GM12878 (cell line): Measurements from ENCODE around the gene EMC6. TPM values are rescaled to one million over a fixed set of nuclear protein-coding genes. Genes with fewer than 3 reads are reported as not detected.

Source experiments
- ATAC-seq: fragments of 200-7000 bp; cut with Tn5 transposase; 3 replicates; pipeline ENCODE4 v1.9.1; 2020; ENCODE audit warnings: mild to moderate bottlenecking, moderate library complexity
- BruUV-seq: library from RNA; stranded (reverse); fragments of 400-500 nt; replicated peaks from 2 replicates; lab custom pipeline; 2021; lab: Mats Ljungman, UMichigan
- CTCF ChIA-PET: fragments of 300-600 bp; sonication (Branson Sonifier 250); formaldehyde crosslinking; extraction: SDS; loops from one replicate; lab custom pipeline; 2021; ENCODE audit warnings: inconsistent platforms; lab: Yijun Ruan, JAX
- POLR2A ChIA-PET: fragments of 350-600 bp; formaldehyde crosslinking; extraction: SDS; loops from one replicate; lab custom pipeline; 2021; ENCODE audit warnings: inconsistent platforms; lab: Charles Lee
- RAD21 ChIA-PET: fragments of 300-600 bp; sonication (Branson Sonifier 250); formaldehyde crosslinking; loops from one replicate; lab custom pipeline; 2023; ENCODE audit warnings: antibody characterized with exemption; ENCODE audit not compliant: unreplicated experiment; lab: Charles Lee
- SMC1A ChIA-PET: fragments of 300-600 bp; sonication (Branson Sonifier 250); formaldehyde crosslinking; loops from one replicate; lab custom pipeline; 2023; ENCODE audit not compliant: unreplicated experiment, uncharacterized antibody; lab: Charles Lee
- DNase-seq: peaks from one replicate; pipeline ENCODE4 v3.0.0-alpha.2; 2011; ENCODE audit warnings: low read depth, low spot score
- FAIRE-seq: peaks from 3 replicates; lab custom pipeline; 2011; peaks lifted over from hg19 to GRCh38; lab: Jason Lieb, UNC
- H2AFZ ChIP-seq: 2 replicates; pipeline ENCODE4 v1.6.0; 2011; ENCODE audit warnings: low read depth, low read length, control low read depth; ENCODE audit not compliant: control insufficient read depth
- H3K27ac ChIP-seq: 2 replicates; pipeline ENCODE4 v1.5.1; 2011; ENCODE audit warnings: control low read depth; ENCODE audit not compliant: control insufficient read depth, insufficient read depth
- H3K27me3 ChIP-seq, 2 experiments: replicated peaks in 1 of 2; 2 replicates each; pipeline versions ENCODE4 v1.6.0 to v1.6.1; 2011; ENCODE audit warnings: low read length in 1 of 2; ENCODE audit not compliant: control insufficient read depth in 2 of 2, insufficient read depth in 2 of 2
- H3K36me3 ChIP-seq, 2 experiments: 2 replicates each; pipeline ENCODE4 v1.5.1; 2011; ENCODE audit warnings: low read length in 1 of 2; ENCODE audit not compliant: control insufficient read depth in 2 of 2, insufficient read depth in 2 of 2
- H3K4me1 ChIP-seq: 2 replicates; pipeline ENCODE4 v1.6.1; 2011; ENCODE audit warnings: mild to moderate bottlenecking, low read length, moderate library complexity, mixed read lengths; ENCODE audit not compliant: control insufficient read depth, insufficient read depth
- H3K4me2 ChIP-seq: 2 replicates; pipeline ENCODE4 v1.6.0; 2011; ENCODE audit warnings: control low read depth; ENCODE audit not compliant: control insufficient read depth, insufficient read depth
- H3K4me3 ChIP-seq: fragments of 200-600 bp; sonication (generic); 2 replicates; pipeline ENCODE4 v1.5.1; 2016
- H3K79me2 ChIP-seq: 2 replicates; pipeline ENCODE4 v1.6.0; 2011; ENCODE audit warnings: low read length; ENCODE audit not compliant: control insufficient read depth, insufficient read depth
- H3K9ac ChIP-seq: 2 replicates; pipeline ENCODE4 v1.8.0; 2011; ENCODE audit warnings: low read length, control low read depth, mixed read lengths; ENCODE audit not compliant: control insufficient read depth, insufficient read depth
- H3K9me3 ChIP-seq: replicated peaks from 3 replicates; pipeline ENCODE4 v1.5.1; 2011; ENCODE audit warnings: mild to moderate bottlenecking, low read length; ENCODE audit not compliant: control insufficient read depth, insufficient read depth
- H4K20me1 ChIP-seq: 2 replicates; pipeline ENCODE4 v1.6.0; 2011; ENCODE audit not compliant: control insufficient read depth, insufficient read depth
- BHLHE40 ChIP-seq, 2 experiments: fragments of 450-650 bp in 1 of 2; IDR thresholded peaks; 2 replicates each; pipeline ENCODE4 v1.6.1; 2011 to 2017; ENCODE audit warnings: low read depth in 2 of 2, borderline replicate concordance in 1 of 2, improper control_type of control experiment in 1 of 2, low read length in 1 of 2, mild to moderate bottlenecking in 1 of 2
- CHD4 ChIP-seq: fragments of 200-600 bp; sonication (generic); IDR thresholded peaks from 2 replicates; pipeline ENCODE4 v1.6.1; 2016; ENCODE audit warnings: mild to moderate bottlenecking
- CREM ChIP-seq: IDR thresholded peaks from 2 replicates; pipeline ENCODE4 v1.6.1; 2014; ENCODE audit warnings: antibody characterized with exemption, low read depth
- ESRRA ChIP-seq: IDR thresholded peaks from 2 replicates; pipeline ENCODE4 v1.6.1; 2012; ENCODE audit warnings: mild to moderate bottlenecking, low read length, improper control_type of control experiment
- HDAC6 ChIP-seq: fragments of 200-600 bp; sonication (generic); IDR thresholded peaks from one replicate; pipeline ENCODE4 v1.8.0; 2017; ENCODE audit warnings: antibody characterized with exemption; ENCODE audit not compliant: unreplicated experiment
- HDGF ChIP-seq: fragments of 450-650 bp; IDR thresholded peaks from 2 replicates; pipeline ENCODE4 v1.6.1; 2016; ENCODE audit warnings: antibody characterized with exemption
- JUNB ChIP-seq: IDR thresholded peaks from 2 replicates; pipeline ENCODE4 v1.6.1; 2016; ENCODE audit warnings: antibody characterized with exemption, mild to moderate bottlenecking
- NFXL1 ChIP-seq: fragments of 450-650 bp; IDR thresholded peaks from 2 replicates; pipeline ENCODE4 v1.6.1; 2017; ENCODE audit warnings: antibody characterized with exemption, mild to moderate bottlenecking, borderline replicate concordance
- NR2C1 ChIP-seq: fragments of 450-650 bp; IDR thresholded peaks from 2 replicates; pipeline ENCODE4 v1.6.1; 2017; ENCODE audit warnings: antibody characterized with exemption, mild to moderate bottlenecking, moderate library complexity
- PML ChIP-seq: IDR thresholded peaks from 2 replicates; pipeline ENCODE4 v1.6.1; 2012; ENCODE audit warnings: low read length, inconsistent platforms
- RAD51 ChIP-seq: fragments of 450-650 bp; IDR thresholded peaks from 2 replicates; pipeline ENCODE4 v1.6.1; 2016; ENCODE audit warnings: moderate library complexity, mild to moderate bottlenecking, inconsistent platforms
- RB1 ChIP-seq: fragments of 450-650 bp; formaldehyde crosslinking; IDR thresholded peaks from 2 replicates; pipeline ENCODE4 v1.6.1; 2017; ENCODE audit warnings: mild to moderate bottlenecking, borderline replicate concordance
- RBBP5 ChIP-seq: fragments of 200-600 bp; sonication (generic); conservative IDR thresholded peaks from 2 replicates; pipeline ENCODE4 v1.6.1; 2016
- RELA ChIP-seq: fragments of 450-650 bp; IDR thresholded peaks from 2 replicates; pipeline ENCODE4 v1.8.0; 2014; ENCODE audit warnings: borderline replicate concordance; ENCODE audit not compliant: partially characterized antibody
- RUNX3 ChIP-seq: IDR thresholded peaks from 2 replicates; pipeline ENCODE4 v1.6.1; 2012; ENCODE audit warnings: low read length, inconsistent platforms
- SP1 ChIP-seq: IDR thresholded peaks from one replicate; pipeline ENCODE4 v1.6.1; 2011; ENCODE audit warnings: low read depth, low read length
- SPI1 ChIP-seq: IDR thresholded peaks from 2 replicates; pipeline ENCODE4 v1.6.1; 2011; ENCODE audit warnings: low read depth, mild to moderate bottlenecking, low read length, moderate library complexity, borderline replicate concordance; ENCODE audit not compliant: insufficient read depth
- TBL1XR1 ChIP-seq: IDR thresholded peaks from 2 replicates; pipeline ENCODE4 v1.6.1; 2012; ENCODE audit warnings: low read depth, low read length, improper control_type of control experiment
- ZNF217 ChIP-seq: fragments of 450-650 bp; IDR thresholded peaks from 2 replicates; pipeline ENCODE4 v1.6.1; 2017; ENCODE audit warnings: antibody characterized with exemption, mild to moderate bottlenecking
- WGBS: methylation state at CpG from one replicate; pipeline ENCODE4 v1.1.6; 2016; ENCODE audit warnings: low lambda C conversion rate; ENCODE audit not compliant: insufficient replicate concordance, insufficient coverage; ENCODE audit errors: missing lambda C conversion rate; 5-methylcytosine and 5-hydroxymethylcytosine counted together
- in situ Hi-C: fragments of 300-500 bp; cut with MboI; formaldehyde crosslinking; loops from 9 replicates; pipeline ENCODE4 v1.14.3; 2018; ENCODE audit warnings: mixed read lengths
- intact Hi-C: fragments of 100-400 bp; cut with micrococcal nuclease; formaldehyde crosslinking; loops from one replicate; pipeline ENCODE4 v1.14.2; 2022; ENCODE audit not compliant: unreplicated experiment
- polyA plus RNA-seq, 11 experiments: library from polyadenylated mRNA; depleted of rRNA in 4 of 11; unstranded in 6 of 11; stranded (reverse) in 5 of 11; fragments of >200 nt; fragmentation: Nextera tagmentation in 4 of 11; fragmentation: Illumina TruSeq in 1 of 11; extraction: Ambion mirVana in 4 of 11; extraction: Trizol in 1 of 11; gene quantifications; 1 replicate in 1 of 11; 2 replicates in 10 of 11; pipeline versions ENCODE4 v1.2.1 to v1.2.3, GENCODE V29; 2011 to 2016; ENCODE audit warnings: inconsistent platforms in 2 of 11, missing spikeins in 2 of 11, low read depth in 1 of 11
- total RNA-seq, 4 experiments: library from RNA; depleted of rRNA in 3 of 4; stranded (reverse); fragments of >200 nt in 3 of 4; fragmentation: Illumina TruSeq in 1 of 4; extraction: Trizol in 1 of 4; gene quantifications; 2 replicates each; pipeline versions ENCODE4 v1.2.1 to v1.2.3, GENCODE V29; 2013 to 2021

EMC6 gene
- total and polyA plus RNA-seq, 10 of the 15 experiments (the other 5 are each of a cell fraction or from before 2014, with no cell fraction given) = 5.1 to 172 (median 35.9) TPM

DNA sequence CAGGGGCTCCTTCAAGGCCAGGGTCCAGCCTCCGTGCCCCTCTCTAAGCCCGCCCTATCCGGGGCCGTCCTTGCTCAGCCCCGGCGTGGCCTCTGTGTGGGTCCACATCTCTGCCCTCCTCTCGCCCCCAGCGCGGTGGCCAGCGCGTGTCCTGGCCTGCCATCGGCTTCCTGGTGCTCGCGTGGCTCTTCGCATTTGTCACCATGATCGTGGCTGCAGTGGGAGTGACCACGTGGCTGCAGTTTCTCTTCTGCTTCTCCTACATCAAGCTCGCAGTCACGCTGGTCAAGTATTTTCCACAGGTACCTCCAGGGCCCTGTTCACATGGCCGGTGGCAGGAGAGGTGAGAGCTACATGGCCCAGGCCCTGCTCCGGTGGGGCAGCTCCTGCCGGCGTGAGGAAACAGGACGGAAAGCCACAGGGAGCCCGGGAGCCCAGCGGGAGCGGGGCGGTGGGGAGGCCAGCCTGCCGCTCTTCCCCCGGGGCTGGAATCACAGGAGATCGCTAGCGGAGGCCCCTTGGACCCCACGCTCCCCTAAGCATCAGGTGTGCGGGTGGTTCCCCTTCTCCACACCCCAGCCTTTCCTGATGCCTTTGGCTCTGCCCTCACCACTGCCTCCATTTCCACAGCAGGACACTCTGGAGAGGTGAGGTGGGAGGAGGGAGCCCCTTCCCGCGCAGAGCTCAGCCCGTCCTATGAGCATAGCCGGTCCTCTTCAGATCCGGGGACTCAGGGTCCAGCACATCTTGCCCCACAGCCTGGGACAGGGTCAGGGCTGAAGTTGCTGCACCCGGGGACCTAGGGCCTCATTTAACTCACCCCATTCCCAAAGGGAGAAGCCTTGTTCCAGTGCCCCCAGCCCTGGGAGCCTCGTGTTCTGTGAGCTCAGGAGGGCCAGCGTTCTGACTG, 10.5 kb upstream of the EMC6 start:
- Histone ChIP-seq H2AFZ (no peak overlapping the region), H3K79me2 (no peaks in the 10 kb centered on the region), H3K27me3 (no peaks in the 10 kb centered on the region), H3K36me3 (no peaks in the 10 kb centered on the region), H3K9me3 (no peaks in the 10 kb centered on the region), H3K4me1 (no peaks in the 10 kb centered on the region), H4K20me1 (no peaks in the 10 kb centered on the region), H3K4me3 (no peak overlapping the region), H3K9ac (no peak overlapping the region), H3K4me2 (no peak overlapping the region), H3K27ac (no peak overlapping the region)
- 76% methylated on average over 36 of the region's 42 CpGs for WGBS
- POLR2A ChIA-PET = interaction anchor here (0.5 kb wide), 1 partner anchor 112 kb away, joined by 3 read pairs; no protein-coding TSS in a partner anchor
- DNase-seq (no peak), ATAC-seq (no peak), FAIRE-seq (no peak)
- intact Hi-C loops = no loop called here
- CTCF ChIA-PET = no interaction called here
- RAD21 ChIA-PET = no interaction called here
- SMC1A ChIA-PET = no interaction called here
- in situ Hi-C loops = no loop called here
- no peak for TF ChIP-seq TBL1XR1
- BruUV-seq = no TSS peak

DNA sequence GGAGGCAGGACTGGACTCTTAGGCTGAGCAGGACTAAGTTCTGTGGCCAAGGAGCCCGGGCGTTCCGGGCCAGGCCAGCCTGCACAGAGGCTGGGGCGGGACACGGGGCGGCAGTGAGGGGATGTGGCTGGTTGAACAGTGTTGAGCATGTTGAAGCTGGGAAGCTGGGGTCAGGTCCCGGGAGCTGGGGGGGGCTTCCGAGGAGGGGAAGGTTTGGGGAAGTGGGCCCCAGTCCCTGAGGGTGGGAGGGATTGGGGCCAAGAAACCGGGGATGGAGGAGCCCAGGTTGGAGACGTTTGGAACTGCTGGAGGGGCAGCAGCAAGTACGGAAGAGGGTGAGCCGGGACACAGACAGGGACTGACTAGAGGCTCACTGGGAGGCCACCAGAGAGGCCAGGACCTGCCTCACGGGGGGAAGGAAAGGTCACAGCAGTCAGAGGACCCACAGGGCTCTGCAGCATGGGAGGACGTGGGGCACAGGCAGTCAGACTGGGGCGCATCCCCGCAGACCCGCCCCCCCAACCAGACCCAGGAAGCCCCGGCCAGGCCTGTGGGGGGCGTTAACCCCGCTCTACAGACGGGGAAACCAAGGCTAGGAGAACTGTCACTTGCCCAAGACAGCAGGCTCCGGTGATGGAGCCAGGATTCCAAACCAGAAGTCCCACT, 9.7 kb upstream of the EMC6 start:
- no peaks in the 10 kb centered on the region for H4K20me1 ChIP-seq
- in situ Hi-C loops = no loop called here
- SMC1A ChIA-PET = no interaction called here
- ATAC-seq (no peak), FAIRE-seq (no peak), DNase-seq (no peak)
- RAD21 ChIA-PET = no interaction called here
- no peaks in the 10 kb centered on the region for H3K36me3 ChIP-seq
- H3K4me3 ChIP-seq = no peak overlapping the region
- H3K27ac ChIP-seq = no peak overlapping the region
- H3K79me2 ChIP-seq = no peaks in the 10 kb centered on the region
- POLR2A ChIA-PET = interaction anchor here (0.5 kb wide), 1 partner anchor 113 kb away, joined by 3 read pairs; no protein-coding TSS in a partner anchor
- H3K4me2 ChIP-seq = no peak overlapping the region
- no peaks in the 10 kb centered on the region for H3K4me1 ChIP-seq
- 80% methylated on average over 22 of the region's 22 CpGs for WGBS
- no TSS peak for BruUV-seq
- H3K9ac ChIP-seq = no peak overlapping the region
- CTCF ChIA-PET = no interaction called here
- no peaks in the 10 kb centered on the region for H3K27me3 ChIP-seq
- H3K9me3 ChIP-seq = no peaks in the 10 kb centered on the region
- intact Hi-C loops = no loop called here
- no peak overlapping the region for H2AFZ ChIP-seq
- TF ChIP-seq HDGF = no peak
- TF ChIP-seq RBBP5 = no peak
- TF ChIP-seq JUNB = no peak
- no peak for TF ChIP-seq RAD51
- no peak for TF ChIP-seq SPI1
- TF ChIP-seq HDAC6 = no peak
- no peak for TF ChIP-seq PML
- TF ChIP-seq ESRRA = no peak
- no peak for TF ChIP-seq RB1
- TF ChIP-seq SP1 = no peak
- TF ChIP-seq NFXL1 = no peak
- no peak for TF ChIP-seq CREM
- no peak for TF ChIP-seq RUNX3
- TF ChIP-seq CHD4 = no peak
- TF ChIP-seq TBL1XR1 = no peak
- TF ChIP-seq ZNF217 = no peak
- TF ChIP-seq NR2C1 = no peak
- no peak for TF ChIP-seq BHLHE40 (IDR thresholded peaks at IDR 0.05; ENCODE audit: borderline replicate concordance in 1 of 2, low read depth in 2 of 2, low read length in 1 of 2)
- no peak for TF ChIP-seq RELA
